Loucy (cell line): ENCODE data around the gene DIP2A.

ENCODE experiments used
- EZH2phosphoT487 ChIP-seq: fragments of 200-600 bp; IDR thresholded peaks from 2 replicates; pipeline ENCODE4 v1.6.1; 2018; ENCODE audit warnings: antibody characterized with exemption, mild to moderate bottlenecking, moderate library complexity, borderline replicate concordance
- TF ChIP-seq, protein P1 (sequence below): fragments of 200-600 bp; sonication (generic); conservative IDR thresholded peaks from 2 replicates; pipeline ENCODE4 v1.5.1; 2014; ENCODE audit warnings: mild to moderate bottlenecking, antibody characterized with exemption, low read length

DNA sequence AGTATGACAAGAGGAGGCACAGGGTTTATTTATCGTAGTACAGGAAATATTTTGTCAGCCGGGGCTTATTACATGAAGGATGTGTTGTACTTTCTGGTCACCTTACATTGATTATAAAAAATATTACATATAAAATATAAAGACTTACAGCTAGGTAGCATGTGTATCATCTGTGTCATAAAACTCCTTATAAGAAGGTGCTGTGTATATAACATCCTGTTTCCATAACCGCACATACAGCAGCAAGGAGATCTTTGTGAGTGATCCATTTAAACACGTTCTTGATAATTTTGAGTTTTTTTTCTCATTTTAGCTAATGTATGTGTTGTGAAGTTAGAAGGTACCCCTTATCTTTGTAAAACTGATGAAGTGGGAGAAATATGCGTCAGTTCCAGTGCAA lies 86.1 kb downstream of the DIP2A start:
- TF ChIP-seq, protein P1, sequence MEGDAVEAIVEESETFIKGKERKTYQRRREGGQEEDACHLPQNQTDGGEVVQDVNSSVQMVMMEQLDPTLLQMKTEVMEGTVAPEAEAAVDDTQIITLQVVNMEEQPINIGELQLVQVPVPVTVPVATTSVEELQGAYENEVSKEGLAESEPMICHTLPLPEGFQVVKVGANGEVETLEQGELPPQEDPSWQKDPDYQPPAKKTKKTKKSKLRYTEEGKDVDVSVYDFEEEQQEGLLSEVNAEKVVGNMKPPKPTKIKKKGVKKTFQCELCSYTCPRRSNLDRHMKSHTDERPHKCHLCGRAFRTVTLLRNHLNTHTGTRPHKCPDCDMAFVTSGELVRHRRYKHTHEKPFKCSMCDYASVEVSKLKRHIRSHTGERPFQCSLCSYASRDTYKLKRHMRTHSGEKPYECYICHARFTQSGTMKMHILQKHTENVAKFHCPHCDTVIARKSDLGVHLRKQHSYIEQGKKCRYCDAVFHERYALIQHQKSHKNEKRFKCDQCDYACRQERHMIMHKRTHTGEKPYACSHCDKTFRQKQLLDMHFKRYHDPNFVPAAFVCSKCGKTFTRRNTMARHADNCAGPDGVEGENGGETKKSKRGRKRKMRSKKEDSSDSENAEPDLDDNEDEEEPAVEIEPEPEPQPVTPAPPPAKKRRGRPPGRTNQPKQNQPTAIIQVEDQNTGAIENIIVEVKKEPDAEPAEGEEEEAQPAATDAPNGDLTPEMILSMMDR, result no peak
- TF ChIP-seq EZH2phosphoT487, result no peak
